ENCODE data around the gene SH2B3. TPM values are rescaled to one million over a fixed set of nuclear protein-coding genes. Genes with fewer than 3 reads are reported as not detected.

The SH2B3 gene
- total and polyA plus RNA-seq, 7 experiments from 2014 or later: 3.5 to 71.4 (median 19.7) TPM

- CTCF ChIA-PET: interaction anchor here (2.4 to 7.1 kb wide), 4 partner anchors 14 to 43 kb away, joined by 9 to 62 read pairs (median 24); no protein-coding TSS in a partner anchor
Observed at GRCh38 chr12:111410431-111411184, 4.9 kb downstream of the SH2B3 start.

DNA sequence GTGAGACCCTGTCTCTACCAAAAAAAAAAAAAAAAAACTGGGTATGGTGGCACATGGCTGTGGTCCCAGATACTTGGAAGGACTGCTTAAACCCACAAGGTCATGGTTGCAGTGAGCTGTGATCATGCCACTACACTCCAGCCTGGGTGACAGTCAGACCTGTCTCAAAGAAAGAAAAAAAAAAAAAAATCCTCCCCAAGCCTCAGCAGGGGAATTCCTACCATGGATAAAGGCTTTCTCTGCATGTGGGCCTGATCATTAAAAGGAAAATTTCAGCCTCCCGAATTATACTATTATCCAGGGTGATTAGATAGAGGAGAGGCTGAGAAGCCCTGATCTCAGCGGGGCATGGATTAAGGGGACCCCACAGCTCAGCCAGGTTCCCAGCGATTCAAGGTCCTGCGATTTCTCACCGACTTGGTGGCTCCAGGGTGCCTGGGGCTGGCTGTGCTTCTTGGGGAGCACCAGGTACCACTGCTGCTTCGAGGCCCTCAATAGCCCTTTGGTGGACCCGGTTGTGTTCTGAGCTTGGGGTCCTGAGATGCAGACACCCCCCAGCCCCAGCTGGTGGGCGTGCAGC is 5.6 kb downstream of the SH2B3 start:
- Mint-ChIP-seq H3K4me1 (peaks cover 45 to 90% (median 73%) of the 10 kb centered on the region in 7 donors), H3K36me3 (peaks cover 0 to 15% (median 5%) of the 10 kb centered on the region in 5 donors), H3K4me3 (peak overlapping the region in 4 of 10 donors; percentile 36 to 96 (median 65)), H3K27ac (peak overlapping the region in 7 of 9 donors; percentile 43 to 96 (median 76)), H3K9me3 (no peaks in the 10 kb centered on the region), H3K27me3 (no peaks in the 10 kb centered on the region)
- H3K36me3 ChIP-seq (ENCODE audit: control insufficient read depth in 2 of 3, insufficient read depth in 3 of 3, low read length in 3 of 3): peaks cover 0 to 3% (median 0%) of the 10 kb centered on the region in 3 experiments
- no peak for ATAC-seq
- POLR2A ChIA-PET: interaction anchor here (1.4 to 13.2 kb wide), 5 partner anchors 8 to 25 kb away, joined by 4 to 127 read pairs (median 5); no protein-coding TSS in a partner anchor
- peak in 1 of 9 donors; percentile 10 for DNase-seq
- intact Hi-C loops (cut with micrococcal nuclease): no loop called here
- no peaks in the 10 kb centered on the region for H3K9me3 ChIP-seq (ENCODE audit: control insufficient read depth in 2 of 3, low read length in 3 of 3)
- H3K27me3 ChIP-seq (ENCODE audit: control insufficient read depth in 2 of 2, insufficient read depth in 2 of 2, low read length in 2 of 2): no peaks in the 10 kb centered on the region
- no peak overlapping the region for H3K4me3 ChIP-seq (ENCODE audit: low read length)
- H3K27ac ChIP-seq (ENCODE audit: low read depth, low read length): peak overlapping the region; percentile 97
- CTCF ChIA-PET: interaction anchor here (0.5 to 7.1 kb wide), 8 partner anchors 10 to 1325 kb away, joined by 3 to 62 read pairs (median 8); no protein-coding TSS in a partner anchor
- H3K4me1 ChIP-seq (ENCODE audit: control insufficient read depth in 2 of 2, insufficient read depth in 2 of 2, low read length in 2 of 2): peaks cover 68 to 80% of the 10 kb centered on the region in 2 donors

More at GRCh38 chr12:111410431-111411184, 4.9 kb downstream of the SH2B3 start:
- Histone ChIP-seq H3K27me3 (ENCODE audit: control insufficient read depth in 2 of 2, insufficient read depth in 2 of 2, low read length in 2 of 2) (no peaks in the 10 kb centered on the region), H3K4me1 (ENCODE audit: control insufficient read depth in 2 of 2, insufficient read depth in 2 of 2, low read length in 2 of 2) (peaks cover 68 to 80% of the 10 kb centered on the region in 2 donors), H3K4me3 (ENCODE audit: low read length) (no peak overlapping the region), H3K27ac (ENCODE audit: low read depth, low read length) (peak overlapping the region; percentile 97), H3K9me3 (ENCODE audit: control insufficient read depth in 2 of 3, low read length in 3 of 3) (no peaks in the 10 kb centered on the region), H3K36me3 (ENCODE audit: control insufficient read depth in 2 of 3, insufficient read depth in 3 of 3, low read length in 3 of 3) (peaks cover 0 to 5% (median 0%) of the 10 kb centered on the region in 3 experiments)
- Mint-ChIP-seq H3K36me3 (peaks cover 0 to 15% (median 5%) of the 10 kb centered on the region in 5 donors), H3K9me3 (no peaks in the 10 kb centered on the region), H3K27me3 (no peaks in the 10 kb centered on the region), H3K4me3 (peak overlapping the region in 7 of 10 donors; percentile 29 to 96 (median 67)), H3K4me1 (peaks cover 45 to 86% (median 70%) of the 10 kb centered on the region in 7 donors), H3K27ac (peak overlapping the region in 8 of 9 donors; percentile 21 to 86 (median 72))
- DNase-seq (peak in 1 of 9 donors; percentile 4), ATAC-seq (no peak)
- intact Hi-C loops (cut with micrococcal nuclease): no loop called here
- POLR2A ChIA-PET: interaction anchor here (0.6 to 13.2 kb wide), 6 partner anchors 10 to 1006 kb away, joined by 3 to 127 read pairs (median 8); no protein-coding TSS in a partner anchor

DNA sequence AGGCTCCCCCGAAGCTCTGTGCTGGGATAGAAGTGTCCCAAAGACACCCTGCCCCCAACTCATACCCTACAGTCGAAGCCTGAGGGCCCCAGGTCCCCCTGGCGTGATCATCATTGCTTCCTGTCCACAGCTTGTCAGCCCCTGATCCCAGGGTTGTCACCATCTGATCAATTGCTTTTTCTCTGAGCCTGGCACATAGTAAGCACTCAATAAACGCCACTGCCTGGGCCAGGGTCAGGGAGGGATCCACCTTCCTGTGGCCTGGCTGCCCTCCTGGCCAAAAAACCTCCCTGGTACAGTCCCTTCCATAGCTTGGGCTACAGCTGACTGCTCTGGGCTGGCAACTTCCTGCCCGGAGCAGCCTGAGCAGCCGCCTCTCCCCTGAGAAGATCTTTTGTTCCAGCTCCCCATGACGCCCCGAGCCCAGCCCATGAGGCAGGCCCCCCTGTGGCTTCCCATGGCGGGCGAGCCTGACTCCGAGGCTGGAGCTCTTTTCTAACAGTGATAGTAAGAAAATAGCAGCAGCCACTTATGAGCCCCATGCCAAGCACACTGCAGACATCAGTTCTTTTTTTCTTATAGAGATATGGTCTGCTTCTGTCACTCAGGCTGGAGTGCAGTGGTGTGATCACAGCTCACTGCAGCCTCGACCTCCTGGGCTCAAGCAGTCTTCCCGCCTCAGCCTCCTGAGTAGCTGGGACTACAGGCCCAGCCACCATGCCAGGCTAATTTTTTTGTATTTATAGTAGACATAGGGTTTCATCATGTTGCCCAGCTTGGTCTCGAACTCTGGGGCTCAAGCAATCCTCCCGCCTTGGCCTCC is 6.5 kb downstream of the SH2B3 start:
- Mint-ChIP-seq H3K27ac (peak overlapping the region; percentile 79 to 99 (median 88)), H3K27me3 (no peaks in the 10 kb centered on the region)
- no peaks in the 10 kb centered on the region for H3K27me3 ChIP-seq (ENCODE audit: control insufficient read depth in 2 of 2, insufficient read depth in 2 of 2, low read length in 2 of 2)

GRCh38 chr12:111412830-111413441 is 7.2 kb downstream of the SH2B3 start:
- Mint-ChIP-seq H3K9me3 (no peaks in the 10 kb centered on the region), H3K27ac (peak overlapping the region; percentile 72 to 99 (median 86)), H3K4me3 (peak overlapping the region in 8 of 10 donors; percentile 13 to 96 (median 75)), H3K27me3 (no peaks in the 10 kb centered on the region), H3K36me3 (peaks cover 0 to 21% (median 5%) of the 10 kb centered on the region in 5 donors), H3K4me1 (peaks cover 43 to 85% (median 75%) of the 10 kb centered on the region in 7 donors)
- CTCF ChIA-PET: interaction anchor here (1.6 to 7.1 kb wide), 6 partner anchors 9 to 40 kb away, joined by 4 to 62 read pairs (median 13); no protein-coding TSS in a partner anchor
- POLR2A ChIA-PET: interaction anchor here (0.9 to 13.2 kb wide), 5 partner anchors 10 to 36 kb away, joined by 3 to 127 read pairs (median 4); no protein-coding TSS in a partner anchor
- peak in 1 of 9 donors; percentile 6 for DNase-seq
- Histone ChIP-seq H3K36me3 (ENCODE audit: control insufficient read depth in 2 of 3, insufficient read depth in 3 of 3, low read length in 3 of 3) (no peaks in the 10 kb centered on the region), H3K4me1 (ENCODE audit: control insufficient read depth in 2 of 2, insufficient read depth in 2 of 2, low read length in 2 of 2) (peaks cover 58 to 72% of the 10 kb centered on the region in 2 donors), H3K4me3 (ENCODE audit: low read length) (no peak overlapping the region), H3K9me3 (ENCODE audit: control insufficient read depth in 2 of 3, low read length in 3 of 3) (no peaks in the 10 kb centered on the region), H3K27ac (ENCODE audit: low read depth, low read length) (peak overlapping the region; percentile 97), H3K27me3 (ENCODE audit: control insufficient read depth in 2 of 2, insufficient read depth in 2 of 2, low read length in 2 of 2) (no peaks in the 10 kb centered on the region)
- intact Hi-C loops (cut with micrococcal nuclease): no loop called here
- ATAC-seq: no peak

More for the DNA sequence above, 6.5 kb downstream of the SH2B3 start:
- no peaks in the 10 kb centered on the region for H3K9me3 ChIP-seq (ENCODE audit: control insufficient read depth in 2 of 3, low read length in 3 of 3)
- Mint-ChIP-seq H3K4me3 (peak overlapping the region; percentile 61 to 96 (median 77)), H3K4me1 (peaks cover 45 to 91% (median 80%) of the 10 kb centered on the region in 7 donors), H3K36me3 (peaks cover 0 to 18% (median 5%) of the 10 kb centered on the region in 5 donors), H3K9me3 (no peaks in the 10 kb centered on the region)
- ChIA-PET CTCF (interaction anchor here (0.5 to 7.1 kb wide), 11 partner anchors 8 to 372 kb away, joined by 3 to 62 read pairs (median 7); no protein-coding TSS in a partner anchor), POLR2A (interaction anchor here (0.9 to 13.2 kb wide), 6 partner anchors 9 to 37 kb away, joined by 3 to 127 read pairs (median 4); no protein-coding TSS in a partner anchor)
- no peak overlapping the region for H3K4me3 ChIP-seq (ENCODE audit: low read length)
- no peaks in the 10 kb centered on the region for H3K36me3 ChIP-seq (ENCODE audit: control insufficient read depth in 2 of 3, insufficient read depth in 3 of 3, low read length in 3 of 3)
- ATAC-seq: peak; percentile 59
- peaks cover 65 to 79% of the 10 kb centered on the region in 2 donors for H3K4me1 ChIP-seq (ENCODE audit: control insufficient read depth in 2 of 2, insufficient read depth in 2 of 2, low read length in 2 of 2)
- intact Hi-C loops (cut with micrococcal nuclease): no loop called here
- peak overlapping the region; percentile 97 for H3K27ac ChIP-seq (ENCODE audit: low read depth, low read length)
- DNase-seq: peak in 3 of 9 donors; percentile 40 to 47 (median 41)

DNA sequence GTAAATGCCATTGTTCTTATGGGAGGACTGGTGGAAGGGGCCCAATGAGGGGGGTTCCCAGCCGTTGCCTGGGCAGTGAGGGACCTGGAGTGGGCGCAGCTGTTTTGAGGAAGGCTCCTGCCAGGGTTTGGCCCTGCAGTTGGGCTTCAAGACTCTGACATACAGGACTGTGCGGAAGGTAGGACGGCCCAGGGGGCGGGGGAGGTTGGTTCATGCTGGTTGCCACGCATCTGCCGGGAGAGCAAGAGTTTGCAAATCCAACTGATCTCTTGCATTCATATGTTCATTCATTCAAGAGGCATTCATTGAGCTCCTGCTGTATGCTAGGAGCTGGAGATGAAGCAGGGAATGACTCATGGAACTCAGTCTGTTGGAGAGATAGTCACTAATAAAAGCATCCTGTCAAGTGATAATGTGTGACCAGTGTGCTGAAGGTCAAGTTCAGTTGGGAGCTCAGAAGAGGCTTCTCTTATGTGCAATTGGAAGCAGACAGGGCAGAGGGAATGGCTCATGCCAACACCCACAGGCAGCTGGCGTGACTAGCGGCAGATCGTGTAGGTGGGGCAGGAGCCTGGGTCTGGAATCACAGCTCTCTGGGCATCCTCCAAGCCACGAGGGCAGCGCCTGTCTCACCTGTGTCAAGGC is 7.8 kb downstream of the SH2B3 start:
- DNase-seq (peak in 1 of 9 donors; percentile 6), ATAC-seq (no peak)
- Histone ChIP-seq H3K27me3 (ENCODE audit: control insufficient read depth in 2 of 2, insufficient read depth in 2 of 2, low read length in 2 of 2) (no peaks in the 10 kb centered on the region), H3K36me3 (ENCODE audit: control insufficient read depth in 2 of 3, insufficient read depth in 3 of 3, low read length in 3 of 3) (no peaks in the 10 kb centered on the region), H3K4me3 (ENCODE audit: low read length) (no peak overlapping the region), H3K9me3 (ENCODE audit: control insufficient read depth in 2 of 3, low read length in 3 of 3) (no peaks in the 10 kb centered on the region), H3K27ac (ENCODE audit: low read depth, low read length) (peak overlapping the region; percentile 97), H3K4me1 (ENCODE audit: control insufficient read depth in 2 of 2, insufficient read depth in 2 of 2, low read length in 2 of 2) (peaks cover 52 to 66% of the 10 kb centered on the region in 2 donors)
- Mint-ChIP-seq H3K4me3 (peak overlapping the region in 5 of 10 donors; percentile 21 to 96 (median 61)), H3K36me3 (peaks cover 0 to 21% (median 5%) of the 10 kb centered on the region in 5 donors), H3K9me3 (no peaks in the 10 kb centered on the region), H3K4me1 (peaks cover 38 to 79% (median 69%) of the 10 kb centered on the region in 7 donors), H3K27ac (peak overlapping the region; percentile 26 to 96 (median 84)), H3K27me3 (no peaks in the 10 kb centered on the region)
- ChIA-PET POLR2A (interaction anchor here (0.9 to 13.2 kb wide), 4 partner anchors 14 to 35 kb away, joined by 3 to 127 read pairs (median 37); no protein-coding TSS in a partner anchor), CTCF (interaction anchor here (0.6 to 7.1 kb wide), 7 partner anchors 10 to 60 kb away, joined by 3 to 62 read pairs (median 6); no protein-coding TSS in a partner anchor)
- intact Hi-C loops (cut with micrococcal nuclease): no loop called here
